NCI-H748 (cell line): ENCODE data around the gene SLC4A11.

ENCODE experiments used
- DNase-seq: peaks from one replicate; lab custom pipeline; 2025; ENCODE audit not compliant: unreplicated experiment; lab: John Stamatoyannopoulos, UW

The SLC4A11 gene

DNA sequence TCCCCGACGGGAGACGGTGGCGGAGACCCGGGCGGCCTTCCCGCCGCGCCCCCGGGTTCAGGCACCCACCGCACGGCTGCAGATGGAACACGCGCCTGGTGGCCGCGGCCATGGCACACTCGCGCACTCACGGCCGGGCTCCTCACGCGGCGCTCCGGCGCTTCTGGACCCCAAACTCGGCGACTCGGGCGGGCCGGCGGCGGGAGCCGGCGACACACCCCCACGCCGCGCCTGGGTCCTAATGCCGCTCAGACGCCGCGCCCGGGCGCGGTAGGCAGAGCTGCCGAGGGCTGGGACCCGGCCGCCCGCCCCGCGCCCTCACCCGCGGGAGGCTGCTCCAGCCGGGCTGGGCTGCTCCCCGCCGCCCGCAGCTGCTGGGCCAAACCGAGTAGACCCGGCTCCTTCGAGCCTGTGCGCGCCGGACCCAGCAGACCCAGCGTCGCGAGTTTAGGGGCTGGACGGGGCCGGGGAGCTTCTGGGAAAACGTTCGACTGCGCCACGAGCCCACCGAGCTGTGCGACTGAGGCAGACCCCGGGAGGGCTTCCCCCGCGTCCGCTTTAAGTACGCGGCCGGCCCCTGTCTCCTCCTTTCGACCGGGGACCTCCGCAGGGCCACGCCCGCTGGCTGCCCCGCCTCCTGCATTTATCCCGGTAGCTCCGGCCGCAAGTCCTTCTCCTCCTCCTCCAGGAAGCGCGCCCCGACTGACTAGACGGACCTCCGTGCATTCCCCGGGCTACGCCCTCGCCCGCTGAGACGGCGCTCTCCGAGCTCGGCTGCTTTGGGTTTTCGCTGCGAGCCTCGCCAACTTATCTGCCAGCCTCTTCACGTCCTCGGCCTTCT lies at the start of gene SLC4A11:
TSS of gene SLC4A11 (minus strand) at position 165 of the 841 bp plus-strand sequence. CDS start at position 112, 53 bp downstream.
- DNase-seq, result peak; percentile 84

DNA sequence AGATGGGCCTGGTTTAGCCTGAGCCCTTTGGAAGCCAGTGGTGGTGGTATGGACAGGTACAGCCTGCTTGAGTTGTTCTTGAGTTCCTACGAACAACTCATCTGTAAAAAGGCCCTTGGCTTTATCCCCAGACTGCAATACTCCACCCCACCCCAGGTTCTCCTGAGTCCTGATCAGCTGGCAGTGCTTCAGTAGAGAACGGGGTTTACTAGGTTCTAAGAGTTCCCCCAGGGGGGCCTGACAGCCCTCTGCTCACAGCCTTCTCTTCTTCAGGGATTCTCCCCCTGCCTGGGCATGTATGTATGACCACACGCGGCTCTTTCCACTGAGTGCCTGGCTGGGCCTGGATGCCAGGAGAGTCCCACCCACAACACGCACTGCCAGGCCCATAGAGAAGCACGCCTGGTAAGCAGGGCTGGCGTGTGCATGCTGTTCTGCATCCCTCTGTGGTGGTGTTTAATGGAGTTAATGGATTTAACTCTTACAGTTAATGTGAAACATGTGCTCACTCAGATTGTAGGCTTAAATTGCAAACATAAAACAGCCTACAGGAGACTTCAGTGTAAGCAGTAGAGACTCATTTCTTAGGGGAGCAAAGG lies 44.3 kb upstream of the SLC4A11 start:
- no peak for DNase-seq

DNA sequence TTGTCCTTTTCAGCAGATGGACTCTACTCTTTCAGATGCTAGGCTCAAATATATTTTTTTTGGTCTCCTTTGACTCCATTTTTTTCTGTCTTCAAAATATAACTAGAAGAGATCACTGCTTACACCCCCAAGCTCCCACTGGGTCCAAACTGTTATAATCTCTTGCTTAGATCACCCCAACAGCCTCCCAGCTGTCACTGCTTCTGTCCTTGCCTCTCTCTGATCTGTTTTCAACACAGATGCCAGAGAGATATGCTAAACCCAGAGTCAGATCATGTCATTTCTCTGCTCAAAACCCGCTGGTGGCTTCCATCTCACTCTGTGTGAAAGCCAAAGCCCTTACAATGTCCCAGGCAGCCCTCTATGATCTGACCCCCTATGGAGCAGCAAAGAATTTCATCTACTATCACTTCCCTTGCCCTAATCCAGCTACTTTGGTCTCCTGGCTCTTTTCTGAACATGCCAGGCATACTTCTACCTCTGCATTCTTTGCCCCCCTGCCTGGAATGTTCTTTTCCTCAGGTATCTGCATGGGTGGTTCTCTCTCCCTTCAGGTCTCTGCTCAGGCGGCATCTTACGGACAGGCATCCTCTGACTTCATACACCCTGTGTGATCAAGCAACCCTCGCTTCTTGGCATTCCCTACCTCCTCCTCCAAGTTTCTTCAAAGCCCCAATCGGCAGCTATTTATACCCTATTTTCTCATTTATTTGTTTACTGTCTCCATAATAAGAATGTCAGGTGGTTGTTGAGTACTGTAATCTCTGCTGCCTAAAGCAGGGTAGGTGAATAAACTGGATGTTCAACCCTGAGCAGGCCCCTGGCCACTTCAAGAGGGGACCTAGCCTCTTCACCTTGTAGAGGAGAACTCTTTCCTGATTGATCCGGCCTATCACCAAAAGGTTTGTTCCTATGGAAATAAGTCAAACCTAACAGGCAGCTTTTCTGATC lies 43.6 kb upstream of the SLC4A11 start:
- no peak for DNase-seq

DNA sequence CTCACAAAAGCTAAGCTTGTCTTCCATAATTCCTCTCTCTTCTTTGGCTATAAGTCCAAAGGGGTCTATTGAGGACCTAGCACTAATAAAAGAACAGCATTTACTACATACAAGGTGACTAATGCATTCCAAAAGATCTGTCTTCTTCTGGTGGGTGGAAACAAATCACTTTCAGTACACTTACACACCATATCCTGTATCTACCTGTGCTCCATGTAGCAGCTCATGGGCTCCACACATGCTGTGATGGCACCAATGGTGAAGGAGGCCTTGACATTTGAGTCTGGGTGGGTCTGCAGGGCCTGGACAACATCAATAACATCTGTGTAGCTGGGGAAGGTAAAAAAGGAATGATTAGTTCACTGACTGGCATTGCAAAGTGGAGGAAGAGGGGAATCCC lies 42.4 kb upstream of the SLC4A11 start:
- no peak for DNase-seq

DNA sequence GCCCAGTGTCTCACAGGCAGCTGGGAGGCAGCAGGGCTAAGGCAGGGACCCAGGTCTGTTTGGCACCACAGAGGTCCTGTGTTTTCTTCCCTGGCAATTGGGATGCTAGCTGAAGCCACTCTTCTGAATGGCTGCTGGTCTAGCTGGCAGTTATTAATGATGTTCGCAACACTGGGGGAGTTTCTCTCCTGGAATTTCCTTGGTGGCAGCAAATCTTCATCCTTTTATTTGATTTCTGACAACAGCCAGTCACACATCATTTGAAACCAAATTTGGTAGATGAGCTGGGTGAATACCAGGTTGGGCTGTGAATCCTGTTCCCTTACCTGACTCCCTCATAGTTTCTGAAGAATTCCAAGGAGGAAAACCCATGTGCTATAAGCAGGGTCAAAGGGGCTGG lies 40.8 kb upstream of the SLC4A11 start:
- no peak for DNase-seq

DNA sequence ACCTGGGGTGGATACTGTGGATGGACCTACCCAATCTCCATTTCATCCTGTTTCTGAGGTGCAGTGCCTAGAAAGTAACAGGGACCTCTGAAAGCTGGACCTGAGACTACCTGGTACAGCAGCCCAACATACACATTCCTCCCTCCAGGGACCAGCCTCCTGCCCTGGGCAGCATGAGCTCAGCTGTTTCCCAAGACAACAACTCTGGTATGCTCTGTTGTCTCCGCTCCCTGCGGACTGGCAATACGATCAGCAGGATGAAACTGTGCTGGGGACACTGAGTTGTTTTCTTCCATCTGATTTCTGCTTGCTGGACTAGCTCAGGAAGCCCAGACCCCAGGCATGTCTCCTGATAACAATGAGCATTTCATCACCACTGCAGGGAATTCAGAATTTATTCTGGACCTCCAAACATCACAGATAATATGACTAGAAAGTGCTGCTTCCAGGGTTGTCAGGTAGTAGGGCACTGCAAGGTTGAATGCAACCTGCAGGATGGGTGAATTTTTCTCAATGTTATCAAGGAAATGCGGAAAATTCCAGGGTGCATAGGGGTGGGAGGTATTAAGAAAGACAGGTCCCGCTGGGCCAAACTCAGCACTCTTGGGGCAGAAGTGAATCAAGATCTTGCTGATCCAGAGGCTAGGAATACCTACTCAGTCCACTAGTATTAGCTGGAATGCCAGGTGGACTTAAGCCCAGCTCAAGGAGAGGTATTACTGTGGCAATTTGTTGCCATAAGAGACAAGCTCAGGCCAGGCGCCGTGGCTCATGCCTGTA lies 38.9 kb upstream of the SLC4A11 start:
- DNase-seq, result no peak

DNA sequence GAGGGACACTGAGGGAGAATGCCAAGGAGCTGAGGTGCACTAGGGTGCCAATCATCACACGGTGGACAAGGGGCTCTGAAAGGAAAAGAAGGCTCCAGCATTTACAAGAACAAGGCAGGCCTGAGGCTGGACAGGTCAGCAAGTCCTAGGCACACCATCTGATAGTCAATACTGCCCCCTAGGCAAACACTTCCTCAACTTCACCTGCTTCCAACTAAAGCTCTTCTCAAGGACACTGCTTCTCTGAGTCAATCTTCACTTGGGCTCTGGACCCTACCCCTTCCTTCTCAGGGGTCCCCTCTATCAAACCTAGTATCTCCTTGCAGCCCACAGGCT lies 37.7 kb upstream of the SLC4A11 start:
- DNase-seq, result peak; percentile 63

DNA sequence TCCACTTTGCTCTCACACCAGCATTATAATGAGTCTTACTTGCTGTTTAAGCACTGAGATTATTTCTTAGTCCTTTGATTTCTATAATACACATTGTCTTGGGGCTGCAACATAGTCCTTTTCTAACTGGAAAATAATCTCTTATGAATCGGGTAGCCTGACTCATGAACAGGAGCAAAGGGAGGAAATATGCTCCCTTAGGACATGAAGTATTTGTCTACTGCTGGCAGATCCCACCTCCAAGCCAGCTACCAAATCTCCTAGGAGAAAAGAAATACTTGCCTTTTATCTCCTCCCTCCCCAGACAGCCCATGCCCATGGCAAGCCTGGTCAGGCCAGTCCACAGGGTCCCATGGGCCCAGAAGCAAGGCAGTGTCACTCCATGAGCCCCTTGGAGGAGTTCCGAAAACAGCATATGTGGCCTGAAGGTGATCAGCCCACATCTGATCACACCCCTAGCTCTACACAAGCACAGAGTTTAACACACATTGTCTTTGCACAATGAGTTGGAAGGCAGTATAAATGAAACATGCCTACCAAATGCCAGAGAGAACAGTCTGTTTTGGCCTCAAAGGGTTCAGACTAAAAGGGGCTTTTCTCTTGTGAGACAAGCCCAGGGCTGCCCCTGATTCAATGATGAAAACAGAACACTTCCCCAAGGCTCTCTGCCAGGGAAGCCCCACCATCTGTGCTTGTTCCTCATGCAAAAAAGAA lies 37.1 kb upstream of the SLC4A11 start:
- no peak for DNase-seq

DNA sequence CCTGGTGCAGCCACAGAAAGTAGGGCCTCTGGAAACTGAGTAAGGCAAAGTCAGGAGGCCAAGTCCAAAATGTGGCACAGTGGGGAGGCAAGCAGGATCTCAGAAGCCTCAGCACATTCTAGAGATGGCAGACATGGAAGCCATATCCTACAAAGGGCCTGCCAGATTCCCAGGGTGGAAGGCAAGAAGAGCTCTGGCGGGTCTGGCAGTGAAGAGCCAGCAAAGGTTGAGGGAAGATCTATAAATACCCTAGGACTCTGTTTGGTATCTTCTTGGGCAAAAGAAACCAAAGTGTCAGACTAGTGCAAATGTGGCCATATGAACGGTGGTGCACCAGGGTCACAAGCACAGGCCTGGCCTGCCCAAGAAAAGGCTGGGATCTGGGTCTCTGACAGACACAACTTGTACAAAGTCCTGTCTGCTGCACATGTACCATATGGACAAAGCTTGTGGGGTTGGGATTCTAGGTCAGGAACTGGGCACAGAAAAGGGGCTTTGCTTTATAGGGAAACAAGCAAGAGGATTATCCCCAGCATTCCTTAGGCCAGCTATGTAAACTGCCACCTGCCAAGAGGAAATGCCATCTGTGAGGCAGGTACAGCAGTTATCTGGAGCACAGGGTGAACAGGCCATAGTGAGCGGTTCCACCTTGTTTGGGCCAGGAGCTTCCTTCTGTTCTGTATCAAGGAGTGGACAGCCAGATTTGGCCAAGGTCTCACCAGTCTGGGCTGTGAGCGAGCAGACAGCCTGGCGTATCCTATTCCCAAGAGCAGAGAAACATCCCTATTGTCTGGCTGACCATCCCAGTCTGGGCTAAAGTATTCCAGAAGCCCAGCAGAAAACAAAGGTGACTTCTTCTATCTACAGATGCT lies 36.3 kb upstream of the SLC4A11 start:
- DNase-seq, result no peak

DNA sequence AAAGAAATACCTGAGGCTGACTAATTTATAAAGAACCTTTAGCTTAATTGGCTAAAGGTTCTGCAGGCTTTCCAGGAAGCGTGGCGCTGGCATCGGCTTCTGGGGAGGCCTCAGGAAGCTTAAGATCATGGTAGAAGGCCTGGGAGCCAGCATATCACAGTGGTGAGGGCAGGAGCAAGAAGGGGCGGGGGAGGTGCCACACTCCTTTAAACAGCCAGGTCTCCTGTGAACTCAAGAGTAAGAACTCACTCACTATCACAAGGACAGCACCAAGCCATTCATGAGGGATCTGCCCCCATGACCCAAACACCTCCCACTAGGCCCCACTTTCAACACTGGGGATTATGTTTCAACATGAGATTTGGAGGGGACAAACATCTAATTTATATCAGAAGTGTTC lies 34.4 kb upstream of the SLC4A11 start:
- DNase-seq, result no peak

DNA sequence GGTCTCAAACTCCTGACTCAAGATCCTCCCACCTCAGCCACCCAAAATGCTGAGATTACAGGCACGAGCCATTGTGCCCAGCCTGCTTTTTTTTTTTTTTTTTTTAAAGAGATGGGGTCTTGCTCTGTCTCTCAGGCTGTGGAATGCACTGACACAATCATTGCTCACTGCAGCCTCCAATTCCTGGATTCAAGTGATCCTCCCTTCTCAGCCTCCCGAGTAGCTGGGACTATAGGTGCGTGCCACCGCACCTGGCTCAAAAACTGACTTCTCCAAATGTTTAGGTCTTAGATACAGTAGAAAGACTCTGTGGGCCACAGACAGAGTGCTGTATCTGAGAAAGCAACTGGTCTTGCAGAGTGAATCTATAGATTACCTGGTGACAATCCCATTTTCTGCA lies 31.1 kb upstream of the SLC4A11 start:
- no peak for DNase-seq

DNA sequence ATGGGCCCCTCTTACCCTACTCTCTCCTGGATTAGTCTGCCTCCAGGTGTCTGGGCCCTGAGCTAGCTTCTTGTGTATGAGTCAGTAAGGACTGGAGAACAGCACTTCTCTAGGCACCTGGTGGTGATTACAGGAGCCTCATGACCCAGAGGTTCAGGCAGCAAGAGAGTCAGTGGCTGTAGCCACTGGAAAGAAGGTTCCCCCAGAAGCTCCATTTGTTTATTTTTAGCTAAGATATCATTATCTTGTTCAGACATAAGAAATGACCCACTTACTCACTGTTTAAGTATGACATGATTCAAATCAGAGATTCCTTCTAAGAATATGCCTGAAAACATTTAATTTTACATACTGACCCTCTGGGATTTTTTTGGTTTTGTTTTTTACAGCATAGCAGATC lies 23.6 kb upstream of the SLC4A11 start:
- no peak for DNase-seq

DNA sequence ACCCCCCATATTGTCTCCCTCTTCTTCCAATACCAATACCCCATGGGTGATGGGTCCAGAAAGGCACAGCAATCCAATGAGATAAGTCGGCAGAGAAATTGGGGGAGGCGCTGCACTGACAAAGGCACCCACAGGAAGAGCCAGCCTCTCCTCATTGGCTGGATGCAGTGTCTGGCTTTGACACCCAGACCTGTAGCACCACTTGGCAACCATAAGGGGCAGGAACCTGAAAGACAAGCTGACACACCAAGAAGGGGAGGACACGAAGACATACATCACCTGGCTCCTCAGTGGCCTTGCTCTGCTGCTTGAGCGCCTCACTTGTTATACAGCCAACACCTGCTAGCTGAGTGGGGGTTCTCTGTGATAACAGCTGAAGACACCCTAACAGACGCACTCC lies 19.4 kb upstream of the SLC4A11 start:
- DNase-seq, result no peak

DNA sequence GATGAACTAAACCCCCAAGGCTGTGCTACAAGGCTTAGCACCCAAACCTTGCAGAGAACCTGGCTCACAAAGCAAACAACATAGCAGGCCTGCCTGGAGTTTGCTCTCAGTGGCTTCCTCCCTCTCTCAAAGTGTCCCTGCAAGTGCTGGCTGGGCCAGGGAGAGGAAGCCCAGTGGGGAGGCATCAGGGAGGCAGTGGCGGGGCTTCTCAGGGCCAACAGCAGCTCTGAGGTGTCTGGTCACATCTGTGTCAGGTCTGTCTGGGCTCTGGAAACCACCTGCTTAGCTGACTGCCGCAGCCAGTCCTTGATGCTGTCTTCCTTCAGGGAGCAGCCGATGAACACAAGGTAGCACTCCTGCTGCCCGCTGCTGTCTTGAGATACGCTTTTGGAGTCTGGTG lies 16.7 kb upstream of the SLC4A11 start:
- no peak for DNase-seq

DNA sequence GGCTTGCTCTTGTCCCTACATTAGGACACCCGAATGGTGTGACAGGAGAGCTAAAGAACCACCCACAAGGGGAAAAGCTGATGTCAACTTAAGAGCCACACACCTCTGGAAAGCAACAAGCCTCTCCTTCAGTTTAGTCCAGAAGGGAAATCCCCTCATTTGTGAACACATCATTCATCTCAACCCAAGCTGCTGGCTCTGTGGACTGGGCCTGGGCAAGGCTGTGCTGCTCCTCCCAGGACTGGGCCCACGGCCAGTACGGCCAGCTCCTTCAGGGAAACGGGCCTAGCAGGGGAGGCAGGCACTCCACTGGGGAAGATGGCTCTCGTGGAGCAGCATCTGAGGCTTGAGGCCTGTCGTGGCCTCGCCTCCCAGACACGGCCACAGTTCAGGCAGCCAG lies 12.8 kb upstream of the SLC4A11 start:
- no peak for DNase-seq

DNA sequence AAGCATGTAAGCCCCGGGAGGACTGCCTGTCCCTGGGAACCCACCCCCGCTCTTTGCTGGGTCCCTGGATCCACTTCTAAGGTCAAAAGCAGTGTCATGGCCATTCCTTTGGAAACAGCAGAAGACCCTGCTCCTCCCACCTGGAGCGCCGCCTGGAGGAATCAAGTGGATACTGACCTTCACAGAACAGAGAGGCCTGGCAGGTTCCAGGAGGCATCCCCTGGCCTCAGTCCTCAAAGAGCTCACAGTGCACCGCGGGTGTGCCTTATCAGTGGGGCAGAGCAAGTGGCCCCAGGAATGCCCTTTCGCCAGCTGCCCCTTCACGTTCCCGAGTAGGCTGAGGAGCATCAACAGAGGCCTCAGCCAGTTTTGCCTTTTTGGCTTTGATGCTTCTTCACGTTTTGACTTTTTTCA lies 11.1 kb upstream of the SLC4A11 start:
- DNase-seq, result peak; percentile 59

DNA sequence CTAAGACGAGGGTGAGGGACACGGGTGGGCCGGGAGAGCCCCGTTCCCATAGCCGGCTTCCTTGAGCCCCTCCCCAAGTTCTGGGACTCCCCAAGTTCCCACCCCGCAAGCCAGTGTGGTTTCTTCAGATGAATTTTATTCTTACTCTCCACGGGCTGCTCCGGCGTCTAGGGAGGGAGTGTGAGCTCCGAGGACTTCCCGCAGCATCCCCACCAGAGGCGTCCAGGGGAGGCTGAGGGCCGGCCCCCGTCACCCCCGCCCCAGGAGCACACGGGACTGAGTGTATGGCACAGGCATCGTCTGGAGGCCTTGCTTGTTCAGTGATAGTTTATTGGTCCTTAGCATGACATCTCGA lies 10.0 kb upstream of the SLC4A11 start:
- no peak for DNase-seq

DNA sequence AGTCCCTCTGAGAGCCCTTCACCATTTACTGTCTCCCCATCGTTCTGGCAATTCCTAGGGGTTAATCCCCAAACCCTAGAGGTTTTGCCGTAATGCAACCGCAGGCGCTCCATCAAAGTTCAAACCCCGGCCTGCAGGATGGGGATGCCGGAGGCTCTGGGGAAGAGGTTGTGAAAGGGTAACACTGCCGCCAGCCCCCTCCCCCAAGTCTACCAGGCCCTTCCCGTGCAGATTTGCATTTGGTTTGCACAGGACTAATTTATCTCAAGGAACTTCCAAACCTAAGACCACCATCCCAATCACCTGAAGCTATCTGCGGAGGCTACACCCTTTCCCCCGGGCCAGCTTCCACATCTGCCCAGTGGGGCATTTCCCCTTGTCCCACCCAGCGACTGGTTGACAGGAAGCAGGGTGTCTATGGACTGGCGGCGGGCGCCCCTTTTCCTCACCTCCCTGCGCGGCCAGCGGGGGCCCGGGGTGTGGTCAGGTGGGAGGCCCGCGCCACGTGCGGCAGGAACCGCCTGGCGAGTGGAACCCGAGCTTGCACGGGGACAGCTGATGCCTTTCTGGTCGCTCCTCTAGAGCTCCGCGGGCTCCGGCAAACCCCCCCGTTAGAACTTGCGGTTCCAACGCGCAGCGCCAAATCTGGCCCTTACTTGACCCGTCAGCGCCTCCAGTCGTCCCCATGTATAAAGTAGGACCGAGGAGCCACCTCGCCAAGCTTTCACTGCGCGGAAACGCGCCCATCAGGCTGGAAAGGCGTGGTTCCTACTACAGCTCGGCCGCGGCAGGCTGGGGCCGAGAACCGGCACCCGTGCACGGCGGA lies 9.4 kb upstream of the SLC4A11 start:
- DNase-seq, result peak; percentile 74

DNA sequence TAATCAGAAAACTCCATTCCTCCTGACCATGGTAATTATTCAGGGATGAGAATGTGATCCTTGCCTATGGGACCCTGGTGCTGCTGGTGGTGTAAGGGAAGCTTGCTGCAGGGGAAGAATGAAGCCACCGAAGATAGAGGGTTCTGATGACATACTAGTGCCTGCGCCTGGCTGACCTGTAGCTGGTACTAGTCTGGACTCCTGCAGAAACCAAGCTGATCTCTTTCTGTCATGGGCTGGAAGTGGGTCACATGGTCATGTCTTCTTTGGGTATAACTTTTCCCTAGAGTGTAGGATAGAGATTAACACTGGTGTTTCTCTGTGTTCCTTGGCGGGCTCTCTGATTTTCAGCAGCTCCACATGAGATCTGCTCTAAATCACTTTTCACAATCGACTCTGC lies 8.6 kb upstream of the SLC4A11 start:
- DNase-seq, result no peak
